Suprapubic skin (tissue), 4 donors: ENCODE measurements around the gene GABRB1. TPM values are rescaled to one million over a fixed set of nuclear protein-coding genes. Genes with fewer than 3 reads are reported as not detected.

Source experiments
- DNase-seq, 2 donors: peaks; one replicate each; pipeline ENCODE4 v3.0.0-alpha.2; 2019; ENCODE audit warnings: low spot score in 2 of 2
- H3K27ac ChIP-seq: fragments of 200-600 bp; sonication (generic); one replicate; pipeline ENCODE4 v1.5.1; 2019
- H3K27me3 ChIP-seq: fragments of 200-600 bp; sonication (generic); one replicate; pipeline ENCODE4 v1.5.1; 2019
- H3K36me3 ChIP-seq: fragments of 200-600 bp; sonication (generic); one replicate; pipeline ENCODE4 v1.5.1; 2019
- H3K4me1 ChIP-seq: fragments of 200-600 bp; sonication (generic); one replicate; pipeline ENCODE4 v1.5.1; 2019
- H3K4me3 ChIP-seq: fragments of 200-600 bp; sonication (generic); one replicate; pipeline ENCODE4 v1.5.1; 2019; ENCODE audit warnings: mild to moderate bottlenecking
- H3K9me3 ChIP-seq: fragments of 200-600 bp; sonication (generic); one replicate; pipeline ENCODE4 v1.5.1; 2019
- CTCF ChIP-seq, 2 donors: fragments of 200-600 bp in 1 of 2; fragments of 450-650 bp in 1 of 2; sonication (generic) in 1 of 2; IDR thresholded peaks; one replicate each; pipeline ENCODE4 v1.5.1; 2016 to 2019; ENCODE audit warnings: antibody characterized with exemption in 2 of 2, mild to moderate bottlenecking in 1 of 2, moderate library complexity in 1 of 2
- EP300 ChIP-seq: sonication (generic); formaldehyde crosslinking; IDR thresholded peaks from one replicate; pipeline ENCODE4 v1.6.1; 2017; ENCODE audit warnings: antibody characterized with exemption
- POLR2A ChIP-seq, 2 donors: fragments of 450-650 bp; IDR thresholded peaks; one replicate each; pipeline ENCODE4 v1.6.1; 2017; ENCODE audit warnings: antibody characterized with exemption in 2 of 2, mild to moderate bottlenecking in 2 of 2, moderate library complexity in 2 of 2
- POLR2AphosphoS5 ChIP-seq, 3 donors: sonication (generic); formaldehyde crosslinking; IDR thresholded peaks; one replicate each; pipeline ENCODE4 v1.6.1; 2017; ENCODE audit warnings: antibody characterized with exemption in 3 of 3
- WGBS: methylation state at CpG from one replicate; pipeline ENCODE4 v1.1.5; 2018; 5-methylcytosine and 5-hydroxymethylcytosine counted together
- total RNA-seq, 4 donors: library from RNA; depleted of rRNA; stranded (reverse); fragments of >200 nt; gene quantifications; one replicate each; pipeline ENCODE4 v1.1.0, GENCODE V29; 2016

The GABRB1 gene
- total RNA-seq, 4 donors from 2014 or later: not detected

GRCh38 chr4:47342796-47343195 lies 311.4 kb downstream of the GABRB1 start:
- no peak for DNase-seq
- TF ChIP-seq POLR2A (IDR thresholded peaks at IDR 0.05) (no peak), CTCF (IDR thresholded peaks at IDR 0.05) (no peak), EP300 (no peak), POLR2AphosphoS5 (IDR thresholded peaks at IDR 0.05) (no peak)
- Histone ChIP-seq H3K27ac (no peak overlapping the region), H3K4me1 (no peaks in the 10 kb centered on the region), H3K9me3 (no peaks in the 10 kb centered on the region), H3K4me3 (no peak overlapping the region), H3K27me3 (no peaks in the 10 kb centered on the region), H3K36me3 (no peaks in the 10 kb centered on the region)
- WGBS: 71% methylated on average over 4 of the region's 4 CpGs

GRCh38 chr4:47349326-47349725 lies 318.0 kb downstream of the GABRB1 start:
- no peak for TF ChIP-seq POLR2AphosphoS5 (IDR thresholded peaks at IDR 0.05)
- TF ChIP-seq CTCF (IDR thresholded peaks at IDR 0.05): no peak
- no peak for TF ChIP-seq EP300
- TF ChIP-seq POLR2A (IDR thresholded peaks at IDR 0.05): no peak
- H3K4me1 ChIP-seq: no peaks in the 10 kb centered on the region
- 87% methylated on average over 4 of the region's 4 CpGs for WGBS

GRCh38 chr4:47355568-47355967 lies 324.2 kb downstream of the GABRB1 start:
- DNase-seq: no peak
- Histone ChIP-seq H3K36me3 (no peaks in the 10 kb centered on the region), H3K27me3 (no peaks in the 10 kb centered on the region), H3K27ac (no peak overlapping the region), H3K4me3 (no peak overlapping the region), H3K4me1 (no peaks in the 10 kb centered on the region), H3K9me3 (no peaks in the 10 kb centered on the region)
- 88% methylated on average over 1 of the region's 1 CpG for WGBS
- TF ChIP-seq CTCF (IDR thresholded peaks at IDR 0.05) (no peak), POLR2AphosphoS5 (IDR thresholded peaks at IDR 0.05) (no peak), POLR2A (IDR thresholded peaks at IDR 0.05) (no peak)

More at GRCh38 chr4:47349326-47349725, 318.0 kb downstream of the GABRB1 start:
- Histone ChIP-seq H3K27ac (no peak overlapping the region), H3K36me3 (no peaks in the 10 kb centered on the region), H3K4me3 (no peak overlapping the region), H3K27me3 (no peaks in the 10 kb centered on the region), H3K9me3 (no peaks in the 10 kb centered on the region)
- no peak for DNase-seq

GRCh38 chr4:47359891-47360290 lies 328.5 kb downstream of the GABRB1 start:
- DNase-seq: no peak
- H3K36me3 ChIP-seq: no peaks in the 10 kb centered on the region
- 72% methylated on average over 4 of the region's 4 CpGs for WGBS
- no peaks in the 10 kb centered on the region for H3K4me1 ChIP-seq
- no peaks in the 10 kb centered on the region for H3K9me3 ChIP-seq
- H3K4me3 ChIP-seq: no peak overlapping the region
- TF ChIP-seq POLR2AphosphoS5 (IDR thresholded peaks at IDR 0.05): no peak
- no peak for TF ChIP-seq EP300
- TF ChIP-seq POLR2A (IDR thresholded peaks at IDR 0.05): no peak
- no peak for TF ChIP-seq CTCF (IDR thresholded peaks at IDR 0.05)
- H3K27me3 ChIP-seq: no peaks in the 10 kb centered on the region
- no peak overlapping the region for H3K27ac ChIP-seq

GRCh38 chr4:47367761-47368160 lies 336.4 kb downstream of the GABRB1 start:
- H3K4me1 ChIP-seq: no peaks in the 10 kb centered on the region
- H3K4me3 ChIP-seq: no peak overlapping the region
- H3K27me3 ChIP-seq: no peaks in the 10 kb centered on the region
- no peaks in the 10 kb centered on the region for H3K36me3 ChIP-seq
- DNase-seq: no peak
- no peak overlapping the region for H3K27ac ChIP-seq
- 62% methylated on average over 2 of the region's 2 CpGs for WGBS
- TF ChIP-seq POLR2A (IDR thresholded peaks at IDR 0.05): no peak
- TF ChIP-seq POLR2AphosphoS5 (IDR thresholded peaks at IDR 0.05): no peak
- TF ChIP-seq CTCF (IDR thresholded peaks at IDR 0.05): no peak
- TF ChIP-seq EP300: no peak
- H3K9me3 ChIP-seq: no peaks in the 10 kb centered on the region
